ENCODE measurements around the gene SLC19A1.

DNA sequence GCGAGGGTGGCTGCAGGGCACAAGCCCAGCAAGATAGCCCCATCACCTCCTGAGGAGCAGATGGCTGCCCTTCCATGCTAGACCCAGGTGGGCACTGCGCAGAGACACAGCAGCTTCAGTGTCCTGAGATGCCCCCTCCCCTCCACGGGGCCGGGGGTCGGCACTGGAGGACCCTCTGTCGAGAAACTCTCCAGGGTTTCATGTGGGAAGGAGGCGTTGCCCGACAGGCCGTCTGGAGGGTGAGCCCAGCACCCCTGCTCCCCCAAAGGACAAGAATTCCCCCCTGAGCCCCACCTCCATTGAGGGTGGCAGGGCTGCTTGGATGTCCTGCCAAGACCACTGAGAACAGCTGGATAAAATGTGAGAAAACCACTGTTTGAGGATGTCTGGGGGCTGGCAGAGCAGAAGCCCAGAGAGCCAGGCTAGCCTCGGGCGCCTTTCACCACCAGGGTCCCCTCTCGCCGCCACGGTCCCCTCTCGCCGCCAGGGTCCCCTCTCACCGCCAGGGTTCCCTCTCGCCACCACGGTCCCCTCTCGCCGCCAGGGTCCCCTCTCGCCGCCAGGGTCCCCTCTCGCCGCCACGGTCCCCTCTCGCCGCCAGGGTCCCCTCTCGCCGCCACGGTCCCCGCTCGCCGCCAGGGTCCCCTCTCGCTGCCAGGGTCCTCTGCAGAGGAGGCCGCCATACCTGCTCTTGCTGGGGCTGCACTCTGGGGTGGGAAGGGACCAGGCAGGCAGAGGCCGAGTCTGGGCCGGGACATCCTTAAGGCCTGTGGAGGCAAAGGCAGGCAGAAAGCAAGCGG is 44.2 kb downstream of the SLC19A1 start:
- TF ChIP-seq YY1 (IDR thresholded peaks at IDR 0.05) (no peak), TAF1 (conservative IDR thresholded peaks at IDR 0.05) (no peak)
